ENCODE measurements around the gene SEMA5A.

DNA sequence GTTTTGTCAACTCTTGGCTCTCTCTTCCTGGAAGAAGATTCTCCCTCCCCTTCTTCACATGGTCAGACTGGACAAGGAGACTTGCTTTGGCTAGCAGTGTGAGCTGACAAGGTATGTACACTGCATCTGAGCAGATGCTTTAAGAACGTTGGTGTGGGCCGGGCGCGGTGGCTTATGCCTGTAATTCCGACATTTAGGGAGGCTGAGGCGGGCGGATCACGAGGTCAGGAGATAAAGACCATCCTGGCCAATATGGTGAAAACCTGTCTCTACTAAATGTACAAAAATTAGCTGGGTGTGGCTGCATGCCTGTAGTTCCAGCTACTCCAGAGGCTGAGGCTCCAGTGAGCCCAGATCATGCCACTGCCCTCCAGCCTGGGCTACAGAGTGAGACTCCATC lies 26.4 kb upstream of the SEMA5A start:
- no peak for TF ChIP-seq POLR2A (IDR thresholded peaks at IDR 0.05)
- TF ChIP-seq POLR2AphosphoS5 (IDR thresholded peaks at IDR 0.05): no peak
- no peak for TF ChIP-seq CTCF (IDR thresholded peaks at IDR 0.05)
